Endodermal cell (in vitro differentiated cells): ENCODE results near the gene POU5F1. TPM values are rescaled to one million over a fixed set of nuclear protein-coding genes. Genes with fewer than 3 reads are reported as not detected.
"Not testable (repeated sequence)": the region's sequence is repeated elsewhere in the genome, so short reads cannot be mapped to it uniquely, and the experiment has no call there.

Experiments used
- DNase-seq: peaks from one replicate; pipeline ENCODE4 v3.0.0-alpha.2; 2017
- H3K27ac ChIP-seq: 2 replicates; pipeline ENCODE4 v1.5.1; 2013; ENCODE audit warnings: mild to moderate bottlenecking, low read depth, low read length, moderate library complexity
- H3K27me3 ChIP-seq: 2 replicates; pipeline ENCODE4 v1.6.1; 2013; ENCODE audit warnings: mild to moderate bottlenecking, low read length, moderate library complexity; ENCODE audit not compliant: insufficient read depth, control insufficient read depth, poor library complexity, severe bottlenecking
- H3K36me3 ChIP-seq: 2 replicates; pipeline ENCODE4 v1.7.0; 2013; ENCODE audit warnings: mild to moderate bottlenecking, low read length, moderate library complexity; ENCODE audit not compliant: control insufficient read depth, insufficient read depth
- H3K4me1 ChIP-seq: one replicate; pipeline ENCODE4 v1.7.0; 2013; ENCODE audit warnings: low read length; ENCODE audit not compliant: control insufficient read depth, insufficient read depth
- H3K4me3 ChIP-seq: 2 replicates; pipeline ENCODE4 v1.5.1; 2013; ENCODE audit warnings: mild to moderate bottlenecking, low read length, moderate library complexity
- H3K9ac ChIP-seq: 2 replicates; pipeline ENCODE4 v1.6.1; 2013; ENCODE audit warnings: mild to moderate bottlenecking, low read length, moderate library complexity; ENCODE audit not compliant: poor library complexity, severe bottlenecking; ENCODE audit errors: extremely low read depth
- H3K9me3 ChIP-seq: 2 replicates; pipeline ENCODE4 v1.6.1; 2013; ENCODE audit warnings: mild to moderate bottlenecking, low read length, moderate library complexity; ENCODE audit not compliant: control insufficient read depth
- H3K27ac Mint-ChIP-seq: 2 replicates; pipeline ENCODE4 v1.8.0; 2020; ENCODE audit warnings: mixed read lengths
- H3K27me3 Mint-ChIP-seq: 2 replicates; pipeline ENCODE4 v1.8.0; 2021; ENCODE audit warnings: mild to moderate bottlenecking, mixed read lengths; ENCODE audit not compliant: insufficient read depth
- H3K36me3 Mint-ChIP-seq: 2 replicates; pipeline ENCODE4 v1.8.0; 2020; ENCODE audit warnings: low read depth, mixed read lengths
- H3K4me1 Mint-ChIP-seq: 2 replicates; pipeline ENCODE4 v1.8.0; 2020; ENCODE audit warnings: mixed read lengths
- H3K4me3 Mint-ChIP-seq: 2 replicates; pipeline ENCODE4 v1.8.0; 2020; ENCODE audit warnings: mild to moderate bottlenecking, moderate library complexity, mixed read lengths
- H3K9me3 Mint-ChIP-seq: 2 replicates; pipeline ENCODE4 v1.8.0; 2020; ENCODE audit warnings: mild to moderate bottlenecking, mixed read lengths
- WGBS, 2 experiments: methylation state at CpG; one replicate each; pipeline versions ENCODE4 v1.1.5 to v1.1.7; 2013; ENCODE audit warnings: missing lambda C conversion rate in 2 of 2, mixed read lengths in 1 of 2; ENCODE audit not compliant: insufficient coverage in 1 of 2, insufficient read length in 1 of 2; 5-methylcytosine and 5-hydroxymethylcytosine counted together
- total RNA-seq, 2 donors: library from RNA; stranded (reverse); fragmentation: NEBNext Ultra II Directional in 1 of 2; extraction: Animal tissue kit (Norgen Biotek cat#: 25700) in 1 of 2; gene quantifications; 2 replicates in 1 of 2; 3 replicates in 1 of 2; pipeline ENCODE4 v1.2.1, GENCODE V29; 2021
- TF ChIP-seq, protein P1 (sequence below): fragments of 200-600 bp; sonication (generic); conservative IDR thresholded peaks from 2 replicates; pipeline ENCODE4 v1.5.0; 2021; ENCODE audit warnings: antibody characterized with exemption, mild to moderate bottlenecking

POU5F1 gene
- total RNA-seq, 2 donors from 2014 or later, result 106 to 687 TPM

DNA sequence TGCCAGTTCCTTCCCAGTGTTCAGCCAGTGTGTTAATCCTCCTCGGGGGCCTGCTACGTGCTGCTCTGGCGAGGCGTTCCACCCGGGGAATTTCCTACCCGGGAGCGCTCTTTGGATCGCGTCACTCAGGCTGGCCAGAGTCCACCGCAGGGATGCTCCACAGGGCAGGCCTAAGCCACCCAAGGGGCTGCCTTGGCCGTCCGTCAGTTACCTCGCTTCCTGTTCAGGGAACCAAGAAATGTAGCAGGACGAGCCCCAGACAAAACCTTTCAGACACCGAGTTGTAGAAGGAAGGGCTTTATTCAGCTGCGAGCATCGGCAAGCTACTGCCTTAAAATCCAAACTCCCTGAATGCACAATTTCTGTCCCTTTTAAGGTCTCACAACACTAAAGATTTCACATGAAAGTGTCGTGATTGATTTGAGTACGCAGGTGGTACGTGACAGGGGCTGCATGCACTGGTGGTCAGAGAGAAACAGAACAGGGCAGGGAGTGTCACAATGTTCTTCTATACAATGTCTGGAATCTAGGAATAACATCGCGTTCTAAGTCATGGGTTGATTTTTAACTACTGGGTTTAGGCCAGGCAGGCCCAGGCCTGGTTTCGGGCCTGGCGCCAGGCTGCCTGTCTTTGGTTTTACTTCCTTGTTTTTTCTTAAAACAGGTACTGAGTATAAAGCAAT, 15.7 kb upstream of the POU5F1 start:
- Mint-ChIP-seq H3K27me3 (no peaks in the 10 kb centered on the region), H3K36me3 (no peaks in the 10 kb centered on the region), H3K4me1 (peaks cover 14% of the 10 kb centered on the region), H3K4me3 (no peak overlapping the region), H3K9me3 (no peaks in the 10 kb centered on the region), H3K27ac (no peak overlapping the region)
- 93% methylated on average over 10 to 24 of the region's 24 CpGs for WGBS, 2 experiments
- no peak for DNase-seq
- Histone ChIP-seq H3K27ac (no peak overlapping the region), H3K4me3 (no peak overlapping the region), H3K9me3 (no peaks in the 10 kb centered on the region), H3K27me3 (no peaks in the 10 kb centered on the region), H3K9ac (no peak overlapping the region), H3K4me1 (no peaks in the 10 kb centered on the region), H3K36me3 (no peaks in the 10 kb centered on the region)
- TF ChIP-seq, protein P1, sequence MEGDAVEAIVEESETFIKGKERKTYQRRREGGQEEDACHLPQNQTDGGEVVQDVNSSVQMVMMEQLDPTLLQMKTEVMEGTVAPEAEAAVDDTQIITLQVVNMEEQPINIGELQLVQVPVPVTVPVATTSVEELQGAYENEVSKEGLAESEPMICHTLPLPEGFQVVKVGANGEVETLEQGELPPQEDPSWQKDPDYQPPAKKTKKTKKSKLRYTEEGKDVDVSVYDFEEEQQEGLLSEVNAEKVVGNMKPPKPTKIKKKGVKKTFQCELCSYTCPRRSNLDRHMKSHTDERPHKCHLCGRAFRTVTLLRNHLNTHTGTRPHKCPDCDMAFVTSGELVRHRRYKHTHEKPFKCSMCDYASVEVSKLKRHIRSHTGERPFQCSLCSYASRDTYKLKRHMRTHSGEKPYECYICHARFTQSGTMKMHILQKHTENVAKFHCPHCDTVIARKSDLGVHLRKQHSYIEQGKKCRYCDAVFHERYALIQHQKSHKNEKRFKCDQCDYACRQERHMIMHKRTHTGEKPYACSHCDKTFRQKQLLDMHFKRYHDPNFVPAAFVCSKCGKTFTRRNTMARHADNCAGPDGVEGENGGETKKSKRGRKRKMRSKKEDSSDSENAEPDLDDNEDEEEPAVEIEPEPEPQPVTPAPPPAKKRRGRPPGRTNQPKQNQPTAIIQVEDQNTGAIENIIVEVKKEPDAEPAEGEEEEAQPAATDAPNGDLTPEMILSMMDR, result no peak

DNA sequence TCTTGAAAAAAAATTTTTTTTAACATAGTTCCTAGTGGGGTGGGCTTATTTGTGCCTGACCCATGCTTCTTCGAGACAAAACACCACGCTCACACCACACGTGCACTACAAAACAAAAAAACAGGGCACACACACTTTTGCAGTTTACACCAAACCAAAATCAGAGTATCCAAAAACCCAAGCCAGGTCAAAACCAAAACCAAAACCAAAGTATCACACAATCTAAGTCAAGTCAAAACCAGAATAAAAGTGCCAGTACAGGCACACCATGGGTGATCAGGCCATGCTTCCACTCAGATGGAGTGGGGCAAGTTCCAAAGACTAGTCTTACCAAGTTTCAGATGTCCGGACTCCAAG, 15.2 kb upstream of the POU5F1 start:
- H3K4me1 Mint-ChIP-seq, result peaks cover 14% of the 10 kb centered on the region
- 94 to 100% methylated on average over 1 to 4 of the region's 4 CpGs for WGBS, 2 experiments
- not testable (repeated sequence) for H3K4me3 ChIP-seq, H3K9ac ChIP-seq, H3K9me3 ChIP-seq, H3K36me3 Mint-ChIP-seq, H3K9me3 Mint-ChIP-seq, H3K4me1 ChIP-seq, DNase-seq, H3K27ac Mint-ChIP-seq, H3K27ac ChIP-seq, H3K27me3 ChIP-seq, H3K27me3 Mint-ChIP-seq, H3K4me3 Mint-ChIP-seq, H3K36me3 ChIP-seq

DNA sequence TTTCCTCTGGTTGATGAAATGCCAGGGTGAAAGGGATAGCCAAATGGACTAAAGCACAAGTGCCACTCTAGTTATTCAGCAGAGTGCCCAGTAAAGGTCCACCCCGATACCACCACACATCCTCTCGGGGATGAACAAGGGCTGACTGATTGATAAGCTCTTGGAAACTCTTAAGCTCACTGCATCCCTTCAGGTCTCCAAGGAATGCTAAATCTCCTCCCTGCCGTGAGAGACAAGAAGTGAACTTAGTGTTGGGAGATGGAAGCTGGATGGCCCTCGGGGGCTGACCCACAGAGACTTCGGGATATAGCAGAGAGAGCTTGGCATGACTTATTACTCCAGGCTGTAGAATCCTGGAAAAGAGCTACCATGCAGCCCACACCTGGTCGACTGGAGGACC, 13.4 kb upstream of the POU5F1 start:
- not testable (repeated sequence) for H3K9me3 Mint-ChIP-seq, H3K4me3 ChIP-seq

DNA sequence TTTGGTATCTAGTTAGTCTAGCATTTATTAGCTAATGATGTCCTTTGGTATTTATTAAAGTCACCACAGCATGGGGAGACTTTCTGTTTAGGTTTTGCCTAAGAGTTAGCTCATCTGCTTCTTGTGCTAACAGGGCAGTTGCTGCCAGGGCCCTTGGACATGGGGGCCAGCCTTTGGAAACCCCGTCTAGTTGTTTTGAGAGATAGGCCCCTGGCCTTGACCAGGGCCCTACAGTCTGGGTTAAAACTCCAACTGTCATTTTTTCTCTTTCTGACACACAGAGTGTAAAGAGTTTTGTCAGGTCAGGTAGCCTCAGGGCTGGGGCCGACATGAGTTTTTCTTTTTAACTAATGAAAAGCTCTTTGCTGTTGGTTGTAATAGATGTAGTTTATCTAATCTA, 12.8 kb upstream of the POU5F1 start:
- H3K9me3 Mint-ChIP-seq, H3K36me3 Mint-ChIP-seq, H3K27me3 Mint-ChIP-seq, H3K27me3 ChIP-seq, H3K27ac Mint-ChIP-seq, DNase-seq, H3K27ac ChIP-seq, H3K36me3 ChIP-seq, H3K4me1 ChIP-seq, H3K9me3 ChIP-seq, H3K4me3 ChIP-seq, H3K9ac ChIP-seq, H3K4me3 Mint-ChIP-seq: not testable (repeated sequence)
- 92 to 100% methylated on average over 1 of the region's 2 CpGs for WGBS, 2 experiments
- H3K4me1 Mint-ChIP-seq, result peaks cover 18% of the 10 kb centered on the region

More for the DNA sequence above, 13.4 kb upstream of the POU5F1 start:
- H3K4me3 Mint-ChIP-seq, H3K36me3 ChIP-seq, H3K4me1 ChIP-seq, H3K27ac ChIP-seq, H3K27me3 Mint-ChIP-seq, H3K9ac ChIP-seq, H3K27me3 ChIP-seq, H3K27ac Mint-ChIP-seq, H3K36me3 Mint-ChIP-seq, H3K9me3 ChIP-seq: not testable (repeated sequence)
- WGBS, 2 experiments, result 66 to 81% methylated on average over 3 to 6 of the region's 6 CpGs
- DNase-seq, result peak; percentile 50
- peaks cover 14% of the 10 kb centered on the region for H3K4me1 Mint-ChIP-seq
